Testis (tissue), 2 donors: ENCODE data around the gene ALAS1.

Experiments
- CTCF ChIP-seq, 3 experiments: fragments of 450-650 bp in 2 of 3; fragments of 200-600 bp in 1 of 3; sonication (generic) in 1 of 3; IDR thresholded peaks; one replicate each; pipeline ENCODE4 v1.5.1; 2016 to 2019; ENCODE audit warnings: antibody characterized with exemption in 3 of 3, mild to moderate bottlenecking in 2 of 3, moderate library complexity in 1 of 3
- POLR2A ChIP-seq: fragments of 450-650 bp; IDR thresholded peaks from one replicate; pipeline ENCODE4 v1.6.1; 2017; ENCODE audit warnings: antibody characterized with exemption, mild to moderate bottlenecking, moderate library complexity

- TF ChIP-seq CTCF (IDR thresholded peaks at IDR 0.05) (no peak), POLR2A (no peak)
These were observed 15.3 kb upstream of the ALAS1 start for GRCh38 chr3:52182691-52183090.
